HG02852 (cell line): ENCODE results near the gene SMIM44.
"Not testable (repeated sequence)": the region's sequence is repeated elsewhere in the genome, so short reads cannot be mapped to it uniquely, and the experiment has no call there.

Source experiments
- ATAC-seq: cut with Tn5 transposase; IDR thresholded peaks from one replicate; pipeline ENCODE4 v1.9.1; 2021; ENCODE audit warnings: mild to moderate bottlenecking, moderate library complexity; ENCODE audit not compliant: unreplicated experiment

Gene SMIM44

GRCh38 chr19:3483226-3483628 is at the start of gene SMIM44:
Gene SMIM44, minus strand, starts transcription at chr19:3483441. Its CDS starts 38 bp downstream, at chr19:3483403.
- ATAC-seq, result no peak

- ATAC-seq, result no peak
Observed at GRCh38 chr19:3533033-3533432, 49.8 kb upstream of the SMIM44 start.

GRCh38 chr19:3532154-3532786 is 49.0 kb upstream of the SMIM44 start:
- ATAC-seq, result no peak

- ATAC-seq, result no peak
Observed at GRCh38 chr19:3531716-3532115, 48.5 kb upstream of the SMIM44 start.

- no peak for ATAC-seq
Observed at GRCh38 chr19:3530389-3530788, 47.1 kb upstream of the SMIM44 start.

- not testable (repeated sequence) for ATAC-seq
Observed at GRCh38 chr19:3529299-3529698, 46.1 kb upstream of the SMIM44 start.

GRCh38 chr19:3528539-3529211 is 45.4 kb upstream of the SMIM44 start:
- no peak for ATAC-seq

- no peak for ATAC-seq
Observed at GRCh38 chr19:3528080-3528479, 44.8 kb upstream of the SMIM44 start.

- ATAC-seq, result no peak
Observed at GRCh38 chr19:3527238-3527910, 44.1 kb upstream of the SMIM44 start.

- ATAC-seq, result no peak
Observed at GRCh38 chr19:3526507-3527237, 43.4 kb upstream of the SMIM44 start.

- no peak for ATAC-seq
Observed at GRCh38 chr19:3524904-3525451, 41.7 kb upstream of the SMIM44 start.

GRCh38 chr19:3524078-3524842 is 41.0 kb upstream of the SMIM44 start:
- no peak for ATAC-seq

- ATAC-seq, result no peak
Observed at GRCh38 chr19:3523361-3524077, 40.3 kb upstream of the SMIM44 start.

- no peak for ATAC-seq
Observed at GRCh38 chr19:3522421-3523360, 39.5 kb upstream of the SMIM44 start.

GRCh38 chr19:3521104-3521445 is 37.8 kb upstream of the SMIM44 start:
- ATAC-seq, result no peak

- ATAC-seq, result no peak
Observed at GRCh38 chr19:3520166-3521103, 37.2 kb upstream of the SMIM44 start.

GRCh38 chr19:3519126-3519525 is 35.9 kb upstream of the SMIM44 start:
- no peak for ATAC-seq

GRCh38 chr19:3518659-3519058 is 35.4 kb upstream of the SMIM44 start:
- ATAC-seq, result no peak
